A673 (cell line): Measurements from ENCODE around the gene LY6G5B. TPM values are rescaled to one million over a fixed set of nuclear protein-coding genes. Genes with fewer than 3 reads are reported as not detected.
A peak's percentile ranks its signal among the peaks of the same experiment; 100 is the strongest.

Experiments
- BruUV-seq: library from RNA; stranded (reverse); fragments of 400-500 nt; replicated peaks from 2 replicates; lab custom pipeline; 2021; lab: Mats Ljungman, UMichigan
- CTCF ChIA-PET: fragments of 300-600 bp; sonication (Branson Sonifier 250); formaldehyde crosslinking; loops from one replicate; lab custom pipeline; 2022; ENCODE audit warnings: antibody characterized with exemption; lab: Charles Lee
- POLR2A ChIA-PET: fragments of 300-600 bp; sonication (Branson Sonifier 250); formaldehyde crosslinking; loops from one replicate; lab custom pipeline; 2022; ENCODE audit warnings: antibody characterized with exemption; ENCODE audit not compliant: low non-redundant PET; lab: Charles Lee
- DNase-seq: peaks from one replicate; pipeline ENCODE4 v3.0.0-alpha.2; 2015; ENCODE audit warnings: low spot score
- H3K27ac ChIP-seq: fragments of 200-600 bp; sonication (generic); 2 replicates; pipeline ENCODE4 v1.5.1; 2016; ENCODE audit warnings: mixed run types, low read depth, mild to moderate bottlenecking, mixed read lengths, antibody characterized with exemption, low read length; ENCODE audit not compliant: poor library complexity, severe bottlenecking
- H3K27me3 ChIP-seq: fragments of 200-600 bp; sonication (generic); replicated peaks from 2 replicates; pipeline ENCODE4 v1.6.1; 2017; ENCODE audit warnings: mixed run types, low read depth, mild to moderate bottlenecking, mixed read lengths, antibody characterized with exemption, low read length; ENCODE audit not compliant: insufficient read depth, poor library complexity
- H3K36me3 ChIP-seq: fragments of 200-600 bp; sonication (generic); 2 replicates; pipeline ENCODE4 v1.6.1; 2016; ENCODE audit warnings: mixed run types, mild to moderate bottlenecking, mixed read lengths, antibody characterized with exemption, low read length; ENCODE audit not compliant: insufficient read depth, poor library complexity, severe bottlenecking
- H3K4me1 ChIP-seq: fragments of 200-600 bp; sonication (generic); 2 replicates; pipeline ENCODE4 v1.6.1; 2017; ENCODE audit warnings: mixed run types, mild to moderate bottlenecking, mixed read lengths, antibody characterized with exemption, low read length; ENCODE audit not compliant: insufficient read depth, poor library complexity, severe bottlenecking
- H3K4me3 ChIP-seq: fragments of 200-600 bp; sonication (generic); 2 replicates; pipeline ENCODE4 v1.5.1; 2016; ENCODE audit warnings: low read depth, mixed run types, mild to moderate bottlenecking, mixed read lengths, low read length; ENCODE audit not compliant: poor library complexity, severe bottlenecking
- H3K9me3 ChIP-seq: fragments of 200-600 bp; sonication (generic); 2 replicates; pipeline ENCODE4 v1.6.1; 2016; ENCODE audit warnings: mixed run types, low read depth, mild to moderate bottlenecking, mixed read lengths, antibody characterized with exemption, low read length; ENCODE audit not compliant: poor library complexity, severe bottlenecking
- EZH2 ChIP-seq: fragments of 200-600 bp; sonication (generic); IDR thresholded peaks from 2 replicates; pipeline ENCODE4 v1.6.1; 2017; ENCODE audit warnings: borderline replicate concordance, low read depth, mild to moderate bottlenecking, mixed read lengths, antibody characterized with exemption, low read length; ENCODE audit not compliant: poor library complexity, severe bottlenecking
- intact Hi-C: fragments of 100-400 bp; cut with micrococcal nuclease; formaldehyde crosslinking; loops from one replicate; pipeline ENCODE4 v1.10.0; 2022; ENCODE audit not compliant: unreplicated experiment
- total RNA-seq: library from RNA; stranded (reverse); gene quantifications from 2 replicates; pipeline ENCODE4 v1.2.3, GENCODE V29; 2021
- TF ChIP-seq, protein P1 (sequence below): fragments of 300-800, 200-600 bp; sonication (generic); conservative IDR thresholded peaks from 2 replicates; pipeline ENCODE4 v1.5.1; 2017; ENCODE audit warnings: low read depth, mild to moderate bottlenecking, antibody characterized with exemption, low read length, moderate library complexity, mixed read lengths

LY6G5B gene
- total RNA-seq, 1 experiment from 2014 or later = 18.9 TPM

DNA sequence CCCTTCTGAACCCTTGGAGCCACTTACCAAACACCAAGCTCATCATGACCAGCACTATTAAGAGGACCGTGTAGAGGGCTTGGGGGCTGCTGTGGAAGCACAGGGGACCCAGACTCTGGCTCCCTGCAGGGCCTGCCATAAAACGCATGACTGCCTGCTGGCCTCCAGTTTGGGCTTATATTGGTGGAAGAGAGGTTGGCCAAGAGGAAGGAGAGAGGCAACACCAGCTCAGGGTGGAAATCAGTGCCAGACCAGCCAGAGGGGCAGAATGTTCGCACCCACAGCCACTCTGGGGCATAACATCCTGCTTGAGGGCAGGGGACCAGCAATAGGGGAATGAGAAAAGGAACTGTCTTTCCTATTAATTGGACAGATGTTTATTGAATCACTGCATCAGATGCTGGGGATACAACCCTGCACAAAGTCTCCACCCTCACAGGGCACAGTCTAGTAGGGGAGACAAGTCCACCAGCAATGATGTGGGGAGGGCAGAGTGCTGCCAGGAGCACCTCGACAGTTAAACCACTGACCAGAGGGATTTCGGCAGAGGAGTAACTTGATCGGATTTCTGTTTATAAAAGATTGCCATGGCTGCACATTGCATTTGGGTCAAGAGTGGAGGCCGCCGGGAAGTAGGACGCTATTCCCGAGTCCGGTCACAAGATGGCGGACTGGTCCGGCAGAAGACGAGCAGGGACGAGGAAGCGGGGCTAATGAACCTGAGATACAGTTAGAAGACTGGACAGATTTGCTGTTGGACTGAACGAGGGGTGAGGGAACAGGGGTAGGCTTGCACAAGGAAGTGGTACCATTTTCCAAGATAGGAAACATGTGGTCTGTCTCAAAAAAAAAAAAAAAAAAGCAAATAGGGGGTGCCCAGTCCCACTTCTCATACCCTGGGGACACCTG, 10.7 kb downstream of the LY6G5B start, which contains the start of gene LY6G5C:
Gene LY6G5C (minus strand): TSS at position 842 of the 909 bp plus-strand sequence. CDS start 694 bp downstream, at position 148.
- POLR2A ChIA-PET = interaction anchor here (0.7 to 1.0 kb wide), 2 partner anchors 23 to 134 kb away, joined by 3 read pairs; partner anchors contain the start of genes ABHD16A and ATP6V1G2
- TF ChIP-seq EZH2 = no peak
- TF ChIP-seq, protein P1, sequence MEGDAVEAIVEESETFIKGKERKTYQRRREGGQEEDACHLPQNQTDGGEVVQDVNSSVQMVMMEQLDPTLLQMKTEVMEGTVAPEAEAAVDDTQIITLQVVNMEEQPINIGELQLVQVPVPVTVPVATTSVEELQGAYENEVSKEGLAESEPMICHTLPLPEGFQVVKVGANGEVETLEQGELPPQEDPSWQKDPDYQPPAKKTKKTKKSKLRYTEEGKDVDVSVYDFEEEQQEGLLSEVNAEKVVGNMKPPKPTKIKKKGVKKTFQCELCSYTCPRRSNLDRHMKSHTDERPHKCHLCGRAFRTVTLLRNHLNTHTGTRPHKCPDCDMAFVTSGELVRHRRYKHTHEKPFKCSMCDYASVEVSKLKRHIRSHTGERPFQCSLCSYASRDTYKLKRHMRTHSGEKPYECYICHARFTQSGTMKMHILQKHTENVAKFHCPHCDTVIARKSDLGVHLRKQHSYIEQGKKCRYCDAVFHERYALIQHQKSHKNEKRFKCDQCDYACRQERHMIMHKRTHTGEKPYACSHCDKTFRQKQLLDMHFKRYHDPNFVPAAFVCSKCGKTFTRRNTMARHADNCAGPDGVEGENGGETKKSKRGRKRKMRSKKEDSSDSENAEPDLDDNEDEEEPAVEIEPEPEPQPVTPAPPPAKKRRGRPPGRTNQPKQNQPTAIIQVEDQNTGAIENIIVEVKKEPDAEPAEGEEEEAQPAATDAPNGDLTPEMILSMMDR = peak; percentile 70
- peak; percentile 86 for DNase-seq
- BruUV-seq = TSS peak; percentile 68
- CTCF ChIA-PET = interaction anchor here (0.6 kb wide), 2 partner anchors 119 to 774 kb away, joined by 3 to 4 read pairs; no protein-coding TSS in a partner anchor
- intact Hi-C loops = loop anchor here (2.0 to 10.0 kb wide), 2 partner anchors 150 to 274 kb away; partner anchors contain the start of genes NELFE and SKIC2
- Histone ChIP-seq H3K27ac (peak within 1 kb of the TSS; percentile 68), H3K36me3 (no peaks in the 10 kb centered on the region), H3K9me3 (no peaks in the 10 kb centered on the region), H3K4me1 (no peaks in the 10 kb centered on the region), H3K4me3 (peak within 1 kb of the TSS; percentile 53), H3K27me3 (no peaks in the 10 kb centered on the region)

DNA sequence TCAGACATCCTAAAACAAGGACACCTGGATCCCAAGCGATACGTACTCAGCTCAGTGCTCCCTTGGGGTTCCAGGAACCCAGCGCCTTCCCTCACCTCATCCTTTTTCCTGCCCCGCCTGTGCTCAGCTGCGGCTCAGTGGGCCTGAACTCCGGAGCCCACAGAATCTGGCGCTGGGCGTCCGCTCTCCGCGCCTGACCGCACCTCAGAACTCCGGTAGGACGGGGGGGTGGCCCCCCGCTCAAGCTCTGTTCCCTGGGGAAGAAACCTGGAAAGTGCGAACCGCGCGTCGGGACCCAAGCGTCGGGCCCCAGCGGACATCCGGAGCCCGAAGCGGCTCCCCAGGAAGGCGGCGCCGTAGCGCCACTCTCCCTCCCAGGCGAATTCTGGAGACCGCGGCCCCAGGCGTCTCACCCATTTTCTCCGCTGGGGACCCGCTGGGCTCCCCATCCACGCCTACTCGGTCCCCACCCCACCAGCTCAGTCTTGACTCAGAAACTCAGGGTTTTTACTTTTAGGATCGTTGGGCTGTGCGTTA, 11.4 kb downstream of the LY6G5B start:
- H3K27ac ChIP-seq = peak overlapping the region; percentile 68

DNA sequence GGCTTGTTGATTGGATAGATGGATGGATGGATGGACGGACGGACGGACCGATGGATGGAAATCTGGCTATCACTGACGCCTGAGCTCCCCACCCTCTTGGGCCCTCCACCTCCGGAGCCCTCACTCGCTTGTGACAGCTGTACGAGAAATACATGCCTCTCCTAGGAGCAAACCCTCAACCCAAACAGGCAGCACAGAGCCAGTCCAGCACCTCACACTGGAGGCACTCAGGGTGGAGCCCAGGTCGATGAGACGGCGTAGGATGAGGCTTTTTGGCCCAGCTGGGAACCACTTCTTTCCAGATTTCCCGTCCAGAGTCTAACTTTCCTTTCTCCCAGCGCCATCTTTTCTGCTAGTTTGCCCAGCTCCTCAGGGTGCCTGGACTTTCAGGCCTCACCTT, 13.8 kb downstream of the LY6G5B start:
- intact Hi-C loops = loop anchor here (10.0 kb wide), 1 partner anchor 271 kb away; the partner anchor contains the start of genes NELFE and SKIC2
- no peaks in the 10 kb centered on the region for H3K9me3 ChIP-seq
- no TSS peak for BruUV-seq
- TF ChIP-seq, protein P1 = no peak
- TF ChIP-seq EZH2 = no peak
- no peaks in the 10 kb centered on the region for H3K27me3 ChIP-seq
- ChIA-PET POLR2A (no interaction called here), CTCF (no interaction called here)
- H3K4me3 ChIP-seq = no peak overlapping the region
- no peaks in the 10 kb centered on the region for H3K4me1 ChIP-seq
- peaks cover 13% of the 10 kb centered on the region for H3K36me3 ChIP-seq
- no peak overlapping the region for H3K27ac ChIP-seq
- DNase-seq = no peak

More for the DNA sequence above, 11.4 kb downstream of the LY6G5B start:
- Histone ChIP-seq H3K36me3 (no peaks in the 10 kb centered on the region), H3K27me3 (no peaks in the 10 kb centered on the region), H3K9me3 (no peaks in the 10 kb centered on the region), H3K4me3 (peak overlapping the region; percentile 53), H3K4me1 (no peaks in the 10 kb centered on the region)
- TF ChIP-seq EZH2 = no peak
- TF ChIP-seq, protein P1 = no peak
- ChIA-PET POLR2A (interaction anchor here (0.7 to 1.0 kb wide), 2 partner anchors 22 to 135 kb away, joined by 3 read pairs; partner anchors contain the start of genes ABHD16A and ATP6V1G2), CTCF (interaction anchor here (0.5 to 0.6 kb wide), 3 partner anchors 30 to 775 kb away, joined by 3 to 4 read pairs (median 3); no protein-coding TSS in a partner anchor)
- BruUV-seq = no TSS peak
- peak; percentile 75 for DNase-seq
- intact Hi-C loops = loop anchor here (2.0 to 10.0 kb wide), 2 partner anchors 150 to 274 kb away; partner anchors contain the start of genes NELFE and SKIC2
